ENCODE results near the gene XRCC4. TPM values are rescaled to one million over a fixed set of nuclear protein-coding genes. Genes with fewer than 3 reads are reported as not detected.
A peak's percentile ranks its signal among the peaks of the same experiment; 100 is the strongest.

Gene XRCC4
- total RNA-seq, 2 donors from 2014 or later, result 10.6 to 17.3 TPM

- H3K9ac ChIP-seq (ENCODE audit: extremely low read depth, low read length, poor library complexity, severe bottlenecking), result no peak overlapping the region
- DNase-seq, result no peak
- no peak overlapping the region for H3K4me3 Mint-ChIP-seq
- TF ChIP-seq, protein P1, sequence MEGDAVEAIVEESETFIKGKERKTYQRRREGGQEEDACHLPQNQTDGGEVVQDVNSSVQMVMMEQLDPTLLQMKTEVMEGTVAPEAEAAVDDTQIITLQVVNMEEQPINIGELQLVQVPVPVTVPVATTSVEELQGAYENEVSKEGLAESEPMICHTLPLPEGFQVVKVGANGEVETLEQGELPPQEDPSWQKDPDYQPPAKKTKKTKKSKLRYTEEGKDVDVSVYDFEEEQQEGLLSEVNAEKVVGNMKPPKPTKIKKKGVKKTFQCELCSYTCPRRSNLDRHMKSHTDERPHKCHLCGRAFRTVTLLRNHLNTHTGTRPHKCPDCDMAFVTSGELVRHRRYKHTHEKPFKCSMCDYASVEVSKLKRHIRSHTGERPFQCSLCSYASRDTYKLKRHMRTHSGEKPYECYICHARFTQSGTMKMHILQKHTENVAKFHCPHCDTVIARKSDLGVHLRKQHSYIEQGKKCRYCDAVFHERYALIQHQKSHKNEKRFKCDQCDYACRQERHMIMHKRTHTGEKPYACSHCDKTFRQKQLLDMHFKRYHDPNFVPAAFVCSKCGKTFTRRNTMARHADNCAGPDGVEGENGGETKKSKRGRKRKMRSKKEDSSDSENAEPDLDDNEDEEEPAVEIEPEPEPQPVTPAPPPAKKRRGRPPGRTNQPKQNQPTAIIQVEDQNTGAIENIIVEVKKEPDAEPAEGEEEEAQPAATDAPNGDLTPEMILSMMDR (conservative IDR thresholded peaks at IDR 0.05), result no peak
- H3K36me3 ChIP-seq (ENCODE audit: control insufficient read depth, insufficient read depth, low read length), result no peaks in the 10 kb centered on the region
- H3K27ac ChIP-seq (ENCODE audit: low read depth, low read length), result no peak overlapping the region
- H3K27me3 ChIP-seq (ENCODE audit: control insufficient read depth, insufficient read depth, low read length, poor library complexity, severe bottlenecking), result no peaks in the 10 kb centered on the region
- H3K36me3 Mint-ChIP-seq (ENCODE audit: low read depth), result peaks cover 22% of the 10 kb centered on the region
- WGBS, 2 experiments (ENCODE audit: insufficient coverage in 1 of 2, insufficient read length in 1 of 2), result 97% methylated on average over 3 of the region's 4 CpGs; no CpG with 5 or more reads in 1 of the 2 experiments
- H3K4me1 Mint-ChIP-seq, result peaks cover 11% of the 10 kb centered on the region
- peaks cover 1% of the 10 kb centered on the region for H3K27me3 Mint-ChIP-seq (ENCODE audit: insufficient read depth)
- peaks cover 47% of the 10 kb centered on the region for H3K9me3 Mint-ChIP-seq
- no peak overlapping the region for H3K27ac Mint-ChIP-seq
- peak overlapping the region; percentile 30 for H3K4me3 ChIP-seq (ENCODE audit: low read length)
- H3K9me3 ChIP-seq (ENCODE audit: control insufficient read depth, low read length), result peaks cover 49% of the 10 kb centered on the region
- peaks cover 5% of the 10 kb centered on the region for H3K4me1 ChIP-seq (ENCODE audit: control insufficient read depth, insufficient read depth, low read length)
These were observed 16.3 kb downstream of the XRCC4 start for GRCh38 chr5:83093692-83094091.

DNA sequence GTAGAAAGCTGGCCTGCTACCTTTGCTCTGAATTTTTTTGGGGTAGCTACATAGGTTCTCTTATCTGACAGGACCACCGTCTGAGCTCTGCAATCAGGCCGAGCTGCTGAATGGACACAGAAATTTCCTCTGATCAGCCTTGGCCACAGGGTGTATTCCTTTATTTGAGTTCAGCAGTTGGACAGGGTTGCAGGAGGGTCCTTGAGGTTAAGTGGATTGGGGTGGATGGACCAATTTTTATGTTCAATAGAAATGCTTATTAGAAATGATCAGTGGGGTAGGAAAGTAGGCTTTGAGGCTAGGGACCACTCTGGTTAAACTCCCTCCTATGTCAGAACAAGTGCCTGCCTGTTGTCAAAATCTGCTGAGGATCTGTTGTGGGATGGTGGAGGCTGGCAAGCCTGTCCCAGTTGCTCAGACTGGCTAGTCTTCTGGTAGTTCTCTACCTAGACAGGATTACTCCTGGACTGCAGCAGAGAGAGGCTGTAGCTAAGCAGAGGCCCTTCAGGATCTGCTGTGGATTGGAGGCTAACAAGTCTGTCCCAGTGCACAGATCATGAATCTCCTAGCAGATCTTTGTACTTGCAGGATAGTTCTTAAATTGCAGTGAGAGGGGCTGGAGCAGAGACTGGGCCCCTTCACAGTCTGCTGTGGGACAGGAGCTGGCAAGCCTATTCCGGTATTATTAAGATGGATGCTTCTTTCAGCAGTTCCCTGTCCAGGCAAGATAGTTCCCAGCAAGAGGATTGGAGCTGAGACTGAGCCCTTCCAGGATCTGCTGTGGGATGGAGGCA is 18.0 kb downstream of the XRCC4 start:
- Histone ChIP-seq H3K9ac (ENCODE audit: extremely low read depth, low read length, poor library complexity, severe bottlenecking) (no peak overlapping the region), H3K9me3 (ENCODE audit: control insufficient read depth, low read length) (peaks cover 36% of the 10 kb centered on the region), H3K27me3 (ENCODE audit: control insufficient read depth, insufficient read depth, low read length, poor library complexity, severe bottlenecking) (no peaks in the 10 kb centered on the region), H3K4me3 (ENCODE audit: low read length) (no peak overlapping the region), H3K27ac (ENCODE audit: low read depth, low read length) (no peak overlapping the region), H3K4me1 (ENCODE audit: control insufficient read depth, insufficient read depth, low read length) (peaks cover 16% of the 10 kb centered on the region), H3K36me3 (ENCODE audit: control insufficient read depth, insufficient read depth, low read length) (no peaks in the 10 kb centered on the region)
- peaks cover 20% of the 10 kb centered on the region for H3K36me3 Mint-ChIP-seq (ENCODE audit: low read depth)
- TF ChIP-seq, protein P1 (conservative IDR thresholded peaks at IDR 0.05), result no peak
- 95% methylated on average over 2 to 3 of the region's 3 CpGs for WGBS, 2 experiments (ENCODE audit: insufficient coverage in 1 of 2, insufficient read length in 1 of 2)
- no peak for DNase-seq
- H3K9me3 Mint-ChIP-seq, result peaks cover 38% of the 10 kb centered on the region
- H3K4me3 Mint-ChIP-seq, result no peak overlapping the region
- H3K4me1 Mint-ChIP-seq, result peaks cover 24% of the 10 kb centered on the region
- H3K27me3 Mint-ChIP-seq (ENCODE audit: insufficient read depth), result peaks cover 1% of the 10 kb centered on the region
- no peak overlapping the region for H3K27ac Mint-ChIP-seq

GRCh38 chr5:83095957-83096539 is 18.7 kb downstream of the XRCC4 start:
- no peak overlapping the region for H3K9ac ChIP-seq (ENCODE audit: extremely low read depth, low read length, poor library complexity, severe bottlenecking)
- H3K36me3 ChIP-seq (ENCODE audit: control insufficient read depth, insufficient read depth, low read length), result no peaks in the 10 kb centered on the region
- no peak overlapping the region for H3K4me3 ChIP-seq (ENCODE audit: low read length)
- DNase-seq, result no peak
- H3K4me3 Mint-ChIP-seq, result no peak overlapping the region
- no peak overlapping the region for H3K27ac Mint-ChIP-seq
- H3K9me3 Mint-ChIP-seq, result peaks cover 33% of the 10 kb centered on the region
- TF ChIP-seq, protein P1 (conservative IDR thresholded peaks at IDR 0.05), result no peak
- no peaks in the 10 kb centered on the region for H3K27me3 ChIP-seq (ENCODE audit: control insufficient read depth, insufficient read depth, low read length, poor library complexity, severe bottlenecking)
- H3K4me1 ChIP-seq (ENCODE audit: control insufficient read depth, insufficient read depth, low read length), result peaks cover 16% of the 10 kb centered on the region
- peaks cover 31% of the 10 kb centered on the region for H3K9me3 ChIP-seq (ENCODE audit: control insufficient read depth, low read length)
- 71 to 96% methylated on average over 3 to 6 of the region's 6 CpGs for WGBS, 2 experiments (ENCODE audit: insufficient coverage in 1 of 2, insufficient read length in 1 of 2)
- no peak overlapping the region for H3K27ac ChIP-seq (ENCODE audit: low read depth, low read length)
- peaks cover 24% of the 10 kb centered on the region for H3K4me1 Mint-ChIP-seq
- H3K36me3 Mint-ChIP-seq (ENCODE audit: low read depth), result peaks cover 17% of the 10 kb centered on the region
- peaks cover 1% of the 10 kb centered on the region for H3K27me3 Mint-ChIP-seq (ENCODE audit: insufficient read depth)

Measured in endodermal cell (in vitro differentiated cells).